H9 (cell line): ENCODE results near the gene RAB40C. TPM values are rescaled to one million over a fixed set of nuclear protein-coding genes. Genes with fewer than 3 reads are reported as not detected.

Experiments used
- DNase-seq: peaks from one replicate; pipeline ENCODE4 v3.0.0-alpha.2; 2017
- H2AFZ ChIP-seq: one replicate; pipeline ENCODE4 v1.6.1; 2013; ENCODE audit warnings: mild to moderate bottlenecking, low read length, control low read depth, moderate library complexity
- H2AK5ac ChIP-seq: 2 replicates; pipeline ENCODE4 v1.6.1; 2013; ENCODE audit warnings: low read length, control low read depth, mixed read lengths; ENCODE audit not compliant: insufficient read length
- H2BK120ac ChIP-seq: one replicate; pipeline ENCODE4 v1.6.1; 2013; ENCODE audit warnings: low read depth, mild to moderate bottlenecking, low read length, control low read depth, inconsistent platforms; ENCODE audit not compliant: poor library complexity, severe bottlenecking
- H2BK12ac ChIP-seq: 2 replicates; pipeline ENCODE4 v1.6.1; 2013; ENCODE audit warnings: low read length, control low read depth, mixed read lengths, low read depth; ENCODE audit not compliant: insufficient read length
- H2BK15ac ChIP-seq: 2 replicates; pipeline ENCODE4 v1.6.1; 2013; ENCODE audit warnings: low read depth, low read length, control low read depth
- H2BK20ac ChIP-seq: one replicate; pipeline ENCODE4 v1.6.1; 2013; ENCODE audit warnings: low read depth, mild to moderate bottlenecking, low read length, control low read depth, inconsistent platforms; ENCODE audit not compliant: poor library complexity, severe bottlenecking
- H2BK5ac ChIP-seq: 2 replicates; pipeline ENCODE4 v1.6.1; 2013; ENCODE audit warnings: low read length, control low read depth, mixed read lengths; ENCODE audit not compliant: insufficient read length
- H3K14ac ChIP-seq: 2 replicates; pipeline ENCODE4 v1.6.1; 2013; ENCODE audit warnings: low read length, control low read depth; ENCODE audit not compliant: insufficient read depth
- H3K18ac ChIP-seq: 2 replicates; pipeline ENCODE4 v1.6.1; 2013; ENCODE audit warnings: low read depth, mild to moderate bottlenecking, mixed read lengths, low read length, control low read depth; ENCODE audit not compliant: insufficient read length
- H3K23ac ChIP-seq: 2 replicates; pipeline ENCODE4 v1.6.1; 2013; ENCODE audit warnings: low read length, control low read depth, mixed read lengths, low read depth; ENCODE audit not compliant: insufficient read length
- H3K23me2 ChIP-seq: 2 replicates; pipeline ENCODE4 v1.6.1; 2013; ENCODE audit warnings: low read depth, mild to moderate bottlenecking, mixed read lengths, low read length, control low read depth; ENCODE audit not compliant: insufficient read length, poor library complexity, severe bottlenecking
- H3K27ac ChIP-seq: 2 replicates; pipeline ENCODE4 v1.5.1; 2013; ENCODE audit warnings: low read length, control low read depth, mixed read lengths, low read depth; ENCODE audit not compliant: insufficient read length
- H3K27me3 ChIP-seq: 2 replicates; pipeline ENCODE4 v1.6.1; 2013; ENCODE audit warnings: low read length, control low read depth, inconsistent platforms; ENCODE audit not compliant: insufficient read depth
- H3K4ac ChIP-seq: 2 replicates; pipeline ENCODE4 v1.6.1; 2013; ENCODE audit warnings: low read depth, mild to moderate bottlenecking, control low read depth, inconsistent platforms, low read length, moderate library complexity
- H3K4me1 ChIP-seq: 2 replicates; pipeline ENCODE4 v1.6.1; 2013; ENCODE audit warnings: low read length, control low read depth, inconsistent platforms; ENCODE audit not compliant: insufficient read depth
- H3K4me2 ChIP-seq: 2 replicates; pipeline ENCODE4 v1.6.1; 2013; ENCODE audit warnings: low read length, control low read depth, mixed read lengths; ENCODE audit not compliant: insufficient read length, insufficient read depth
- H3K56ac ChIP-seq: 2 replicates; pipeline ENCODE4 v1.6.1; 2013; ENCODE audit warnings: low read depth, mild to moderate bottlenecking, mixed read lengths, low read length, control low read depth; ENCODE audit not compliant: insufficient read length
- H3K79me1 ChIP-seq: 2 replicates; pipeline ENCODE4 v1.6.1; 2013; ENCODE audit warnings: low read depth, mild to moderate bottlenecking, moderate library complexity, low read length, control low read depth, inconsistent platforms; ENCODE audit not compliant: insufficient read depth, poor library complexity, severe bottlenecking
- H3K79me2 ChIP-seq: 2 replicates; pipeline ENCODE4 v1.6.1; 2013; ENCODE audit warnings: low read length, control low read depth, inconsistent platforms; ENCODE audit not compliant: insufficient read depth
- H3K9ac ChIP-seq: 2 replicates; pipeline ENCODE4 v1.6.1; 2013; ENCODE audit warnings: low read length, control low read depth, mixed read lengths; ENCODE audit not compliant: insufficient read length; ENCODE audit errors: extremely low read depth
- H3K9me3 ChIP-seq: one replicate; pipeline ENCODE4 v1.6.1; 2013; ENCODE audit warnings: low read depth, low read length, inconsistent platforms; ENCODE audit not compliant: control insufficient read depth
- H3T11ph ChIP-seq: one replicate; pipeline ENCODE4 v1.6.1; 2013; ENCODE audit warnings: mild to moderate bottlenecking, low read length, control low read depth, inconsistent platforms
- H4K20me1 ChIP-seq: one replicate; pipeline ENCODE4 v1.6.1; 2013; ENCODE audit not compliant: control insufficient read depth, insufficient read length, insufficient read depth
- H4K5ac ChIP-seq: 2 replicates; pipeline ENCODE4 v1.6.1; 2013; ENCODE audit warnings: low read depth, mild to moderate bottlenecking, mixed read lengths, low read length, control low read depth; ENCODE audit not compliant: insufficient read length
- H4K8ac ChIP-seq: replicated peaks from 2 replicates; pipeline ENCODE4 v1.6.1; 2013; ENCODE audit warnings: low read length, control low read depth, mixed read lengths, low read depth; ENCODE audit not compliant: insufficient read length
- H4K91ac ChIP-seq: 2 replicates; pipeline ENCODE4 v1.6.1; 2013; ENCODE audit warnings: low read depth, mild to moderate bottlenecking, moderate library complexity, mixed read lengths, low read length, control low read depth; ENCODE audit not compliant: insufficient read length
- H3K27ac Mint-ChIP-seq, 3 experiments: 2 replicates in 2 of 3; 3 replicates in 1 of 3; pipeline ENCODE4 v1.8.0; 2020 to 2021; ENCODE audit warnings: mixed read lengths in 3 of 3, mild to moderate bottlenecking in 1 of 3, moderate library complexity in 1 of 3
- H3K27me3 Mint-ChIP-seq: 2 replicates; pipeline ENCODE4 v1.8.0; 2021; ENCODE audit warnings: low read depth, mild to moderate bottlenecking, moderate library complexity, mixed read lengths
- H3K36me3 Mint-ChIP-seq, 3 experiments: 2 replicates in 2 of 3; 3 replicates in 1 of 3; pipeline ENCODE4 v1.8.0; 2020 to 2021; ENCODE audit warnings: low read depth in 3 of 3, mixed read lengths in 3 of 3; ENCODE audit not compliant: insufficient read depth in 1 of 3
- H3K4me1 Mint-ChIP-seq, 2 experiments: 2 replicates each; pipeline ENCODE4 v1.8.0; 2020; ENCODE audit warnings: mixed read lengths in 2 of 2
- H3K4me3 Mint-ChIP-seq, 2 experiments: 2 replicates in 1 of 2; 3 replicates in 1 of 2; pipeline ENCODE4 v1.8.0; 2020 to 2021; ENCODE audit warnings: mild to moderate bottlenecking in 2 of 2, mixed read lengths in 2 of 2, moderate library complexity in 1 of 2
- H3K9me3 Mint-ChIP-seq, 2 experiments: 2 replicates in 1 of 2; 3 replicates in 1 of 2; pipeline ENCODE4 v1.8.0; 2020; ENCODE audit warnings: mild to moderate bottlenecking in 2 of 2, mixed read lengths in 2 of 2, moderate library complexity in 1 of 2
- WGBS: extraction: QIAGEN DNeasy Blood & Tissue Kit; methylation state at CpG from one replicate; pipeline ENCODE4 v1.1.7; 2013; ENCODE audit warnings: missing lambda C conversion rate, low lambda C conversion rate, mixed read lengths; ENCODE audit not compliant: insufficient read length; ENCODE audit errors: extremely low coverage; 5-methylcytosine and 5-hydroxymethylcytosine counted together
- total RNA-seq: library from RNA; stranded (reverse); gene quantifications from 2 replicates; pipeline ENCODE4 v1.2.1, GENCODE V29; 2021
- TF ChIP-seq, protein P1 (sequence below): fragments of 200-600 bp; sonication (generic); conservative IDR thresholded peaks from 3 replicates; pipeline ENCODE4 v1.8.0; 2021; ENCODE audit warnings: antibody characterized with exemption, mild to moderate bottlenecking

RAB40C gene
- total RNA-seq, 1 experiment from 2014 or later = 19.1 TPM

DNA sequence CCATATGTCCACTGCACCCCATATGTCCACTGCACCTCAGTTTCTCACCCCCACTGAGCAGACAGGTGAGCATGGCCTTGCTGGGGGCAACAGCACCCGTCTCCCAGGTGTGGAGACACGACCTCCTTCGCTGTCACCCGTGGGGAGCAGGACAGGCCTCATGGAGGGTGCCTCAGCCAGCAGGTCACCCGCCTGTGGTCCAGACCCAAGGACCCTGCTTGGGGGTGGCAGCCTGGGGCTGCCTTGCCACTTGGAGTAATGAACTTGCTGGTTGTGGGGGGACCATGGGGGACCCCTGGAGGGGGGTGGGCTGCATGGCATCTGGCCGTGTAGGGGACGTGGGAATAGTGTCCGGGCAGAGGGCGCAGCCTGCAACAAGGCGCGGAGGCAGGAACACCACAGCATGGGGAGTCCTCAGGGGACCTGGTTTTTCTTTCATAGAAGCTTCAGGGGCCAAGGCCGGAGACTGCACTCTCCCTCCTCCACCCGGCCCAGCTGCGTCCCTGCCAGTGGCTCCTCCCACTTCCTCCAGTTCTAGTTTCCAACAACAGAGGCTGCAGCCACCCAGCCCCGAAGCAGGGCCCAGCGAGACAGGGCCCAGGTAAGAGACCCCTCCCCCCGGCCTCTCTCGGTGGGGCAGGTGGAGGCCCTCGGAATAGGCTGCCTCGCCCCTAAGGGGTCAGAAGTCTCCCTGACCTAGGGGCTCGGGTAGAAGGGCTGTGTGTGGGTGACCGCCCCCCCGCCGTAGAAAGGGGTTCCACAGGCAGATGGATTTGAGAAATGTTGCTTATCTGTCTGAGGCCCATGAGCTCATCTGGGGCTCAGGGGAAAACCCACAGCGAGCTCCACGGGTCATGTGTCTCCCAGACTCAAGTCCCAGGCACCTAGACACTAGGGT, 23.1 kb upstream of the RAB40C start, which contains the start of gene NHLRC4:
Gene NHLRC4, plus strand, starts transcription at position 531 of the 898 bp plus-strand sequence. CDS start 1,043 bp downstream, outside the sequence.
- H3K9ac ChIP-seq = no peak within 1 kb of the TSS
- TF ChIP-seq, protein P1, sequence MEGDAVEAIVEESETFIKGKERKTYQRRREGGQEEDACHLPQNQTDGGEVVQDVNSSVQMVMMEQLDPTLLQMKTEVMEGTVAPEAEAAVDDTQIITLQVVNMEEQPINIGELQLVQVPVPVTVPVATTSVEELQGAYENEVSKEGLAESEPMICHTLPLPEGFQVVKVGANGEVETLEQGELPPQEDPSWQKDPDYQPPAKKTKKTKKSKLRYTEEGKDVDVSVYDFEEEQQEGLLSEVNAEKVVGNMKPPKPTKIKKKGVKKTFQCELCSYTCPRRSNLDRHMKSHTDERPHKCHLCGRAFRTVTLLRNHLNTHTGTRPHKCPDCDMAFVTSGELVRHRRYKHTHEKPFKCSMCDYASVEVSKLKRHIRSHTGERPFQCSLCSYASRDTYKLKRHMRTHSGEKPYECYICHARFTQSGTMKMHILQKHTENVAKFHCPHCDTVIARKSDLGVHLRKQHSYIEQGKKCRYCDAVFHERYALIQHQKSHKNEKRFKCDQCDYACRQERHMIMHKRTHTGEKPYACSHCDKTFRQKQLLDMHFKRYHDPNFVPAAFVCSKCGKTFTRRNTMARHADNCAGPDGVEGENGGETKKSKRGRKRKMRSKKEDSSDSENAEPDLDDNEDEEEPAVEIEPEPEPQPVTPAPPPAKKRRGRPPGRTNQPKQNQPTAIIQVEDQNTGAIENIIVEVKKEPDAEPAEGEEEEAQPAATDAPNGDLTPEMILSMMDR = no peak
- H2BK15ac ChIP-seq = no peak within 1 kb of the TSS
- no peak within 1 kb of the TSS for H2BK12ac ChIP-seq
- H3K4me1 ChIP-seq = no peaks in the 10 kb centered on the region
- no peak within 1 kb of the TSS for H2AFZ ChIP-seq
- H2BK120ac ChIP-seq = no peak within 1 kb of the TSS
- H3K9me3 ChIP-seq = no peaks in the 10 kb centered on the region
- Mint-ChIP-seq H3K4me3 (peak within 1 kb of the TSS; percentile 3 to 17; a peak in 1 of 5 replicates), H3K27ac (0 out of 7 replicates have a peak within 1 kb of the TSS, but pooled peaks of 1 of the 3 experiments have one; percentile 18), H3K9me3 (no peaks in the 10 kb centered on the region; a peak in 1 of 5 replicates), H3K27me3 (peaks cover 15% of the 10 kb centered on the region), H3K36me3 (peaks cover 0 to 2% (median 0%) of the 10 kb centered on the region in 3 experiments; a peak in 2 of 7 replicates), H3K4me1 (peaks cover 13 to 33% of the 10 kb centered on the region in 2 experiments)
- no peak within 1 kb of the TSS for H3K18ac ChIP-seq
- no peak within 1 kb of the TSS for H2BK5ac ChIP-seq
- no peak within 1 kb of the TSS for H2BK20ac ChIP-seq
- no peaks in the 10 kb centered on the region; the same call in 1 of the 2 replicates for H3K27me3 ChIP-seq
- H3K23ac ChIP-seq = no peak within 1 kb of the TSS
- no peaks in the 10 kb centered on the region; the same call in 1 of the 2 replicates for H3K79me2 ChIP-seq
- no peak within 1 kb of the TSS for H3K4me2 ChIP-seq
- H3K79me1 ChIP-seq = no peaks in the 10 kb centered on the region
- no peak within 1 kb of the TSS for H3K27ac ChIP-seq
- peaks cover 3% of the 10 kb centered on the region for H4K20me1 ChIP-seq
- no peak within 1 kb of the TSS for H3K56ac ChIP-seq
- no peak within 1 kb of the TSS for H4K8ac ChIP-seq
- peak within 1 kb of the TSS; percentile 40; the same call in 1 of the 2 replicates for H3K14ac ChIP-seq
- H4K91ac ChIP-seq = no peak within 1 kb of the TSS
- H3T11ph ChIP-seq = no peak within 1 kb of the TSS
- peaks cover 5% of the 10 kb centered on the region for H3K23me2 ChIP-seq
- WGBS = no CpG with 5 or more reads among the region's 26 CpGs
- no peak within 1 kb of the TSS for H2AK5ac ChIP-seq
- no peak within 1 kb of the TSS for H4K5ac ChIP-seq
- no peak within 1 kb of the TSS for H3K4ac ChIP-seq
- DNase-seq = peak; percentile 86
